Forelimb muscle (tissue), 1 donor: ENCODE measurements around the gene ABLIM2. TPM values are rescaled to one million over a fixed set of nuclear protein-coding genes. Genes with fewer than 3 reads are reported as not detected.

Experiments used
- DNase-seq: peaks from one replicate; pipeline ENCODE4 v3.0.0-alpha.2; 2013; ENCODE audit warnings: low read depth
- polyA plus RNA-seq: library from polyadenylated mRNA; unstranded; fragments of 120-200 nt; gene quantifications from one replicate; pipeline ENCODE4 v1.2.1, GENCODE V29; 2013; ENCODE audit not compliant: insufficient read length

ABLIM2 gene
- polyA plus RNA-seq, 1 donor, result 17.0 TPM

- DNase-seq, result no peak
These were observed 34.4 kb upstream of the ABLIM2 start for GRCh38 chr4:8192748-8193738.

DNA sequence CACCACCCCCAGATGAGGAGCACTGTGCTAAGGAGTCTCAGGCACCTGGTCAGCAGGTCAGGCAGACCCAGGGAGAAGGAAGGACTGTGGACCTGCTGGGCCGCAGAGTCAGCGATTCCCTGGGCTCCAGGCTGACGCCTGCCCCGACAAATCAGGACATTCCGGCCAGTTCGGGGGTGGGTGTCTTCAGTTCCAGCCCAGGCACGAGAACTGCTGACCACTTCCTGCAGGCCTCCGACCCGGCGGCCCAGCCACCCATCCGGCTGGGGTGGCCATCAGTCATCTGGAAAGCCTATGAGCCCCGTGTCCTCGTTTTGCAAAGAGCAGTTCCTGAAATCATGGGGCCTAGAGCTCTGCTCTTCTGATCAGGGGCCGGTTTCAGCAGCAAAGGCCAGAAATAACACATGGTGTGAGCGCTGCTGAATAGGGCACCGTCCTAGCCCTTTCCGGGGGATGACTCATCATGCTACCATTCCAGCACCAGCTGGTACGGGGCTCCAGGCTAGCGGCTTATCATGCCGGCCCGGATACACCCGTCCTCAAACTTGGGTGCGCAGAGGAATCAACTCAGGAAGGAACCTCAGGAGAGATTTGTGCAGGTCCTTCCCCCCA, 32.6 kb upstream of the ABLIM2 start:
- no peak for DNase-seq

DNA sequence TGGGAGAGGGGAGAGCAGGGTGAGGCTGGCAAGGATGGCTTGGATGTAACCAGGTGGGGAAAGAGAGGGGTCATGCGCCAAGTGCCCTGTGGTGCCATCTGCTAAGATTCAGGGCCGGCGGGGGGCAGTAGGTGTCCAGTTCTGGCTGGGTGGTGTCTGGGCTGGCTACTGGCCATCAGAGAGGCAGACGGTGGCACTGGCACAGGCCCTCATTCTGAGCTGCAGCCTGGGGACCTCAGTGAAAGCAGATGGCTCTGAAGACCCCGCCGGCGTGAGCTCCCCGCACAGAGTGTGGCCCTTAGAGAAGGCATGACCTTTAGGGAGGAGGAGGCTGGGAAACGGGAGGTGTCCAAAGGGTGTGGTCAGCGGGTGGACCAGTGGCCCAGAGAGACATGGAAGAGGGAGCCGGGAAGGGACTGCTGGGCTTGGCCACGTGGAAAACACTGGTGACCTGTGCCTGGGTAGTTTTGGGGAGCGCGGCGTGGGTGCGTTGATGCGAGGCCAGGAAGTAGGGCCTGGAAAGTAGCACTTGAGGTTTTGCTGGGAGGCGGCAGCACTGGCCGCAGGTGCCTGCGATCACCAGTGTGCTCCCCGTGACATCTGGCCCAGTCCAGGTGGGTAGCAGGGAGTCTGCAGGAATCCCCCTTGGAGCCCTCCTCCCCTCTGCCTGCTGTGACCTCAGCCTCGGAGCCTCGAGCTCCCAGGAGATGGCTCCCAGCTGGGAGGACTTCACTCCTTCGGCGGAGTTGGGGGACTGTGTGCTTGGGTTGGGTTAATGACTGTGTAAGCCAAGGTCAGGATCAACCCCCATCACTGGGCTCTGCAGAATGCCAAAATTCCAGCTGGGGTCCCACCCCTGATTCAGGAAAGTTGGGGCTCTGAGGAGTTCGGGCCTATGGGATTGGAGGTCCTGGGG, 31.2 kb upstream of the ABLIM2 start:
- no peak for DNase-seq

DNA sequence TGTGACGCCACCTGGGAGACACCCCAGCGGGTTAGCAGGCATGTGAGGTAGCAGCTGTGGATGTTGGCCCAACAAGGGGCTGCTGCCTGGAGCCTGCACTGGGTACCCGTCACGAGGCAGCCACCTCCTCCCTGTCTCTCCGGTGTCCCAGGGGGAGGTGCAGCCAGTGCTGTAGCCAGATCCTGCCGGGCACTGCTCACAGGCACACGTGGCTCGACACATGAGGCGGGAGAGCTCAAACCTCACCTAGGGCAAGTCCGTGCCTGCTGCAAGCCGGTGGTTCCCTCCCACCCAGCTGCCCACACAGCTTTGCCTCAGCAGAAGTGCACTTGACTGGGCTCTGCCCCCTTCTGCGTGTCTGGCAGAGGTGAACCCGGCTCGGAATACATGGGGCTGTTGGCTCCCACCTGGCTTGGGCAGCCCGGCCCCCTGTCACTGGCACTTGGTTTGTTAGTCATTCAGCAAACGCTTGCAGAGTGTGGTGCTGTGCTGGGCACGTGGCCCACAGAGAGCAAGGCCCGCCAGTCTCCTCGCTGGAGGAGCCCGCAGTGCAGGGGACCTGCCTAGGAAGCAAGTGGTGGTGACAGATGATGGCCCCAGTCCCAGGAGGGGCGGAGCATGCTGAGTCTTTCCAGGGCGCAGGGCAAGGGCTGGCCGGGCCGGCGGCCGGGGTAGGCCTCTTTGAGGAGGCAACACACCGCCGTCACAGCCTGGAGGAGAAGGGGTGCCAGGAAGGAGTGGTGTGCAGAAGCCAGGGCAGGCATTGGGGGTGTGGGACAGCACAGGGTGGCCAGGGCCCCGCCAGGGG, 30.3 kb upstream of the ABLIM2 start:
- DNase-seq, result no peak

DNA sequence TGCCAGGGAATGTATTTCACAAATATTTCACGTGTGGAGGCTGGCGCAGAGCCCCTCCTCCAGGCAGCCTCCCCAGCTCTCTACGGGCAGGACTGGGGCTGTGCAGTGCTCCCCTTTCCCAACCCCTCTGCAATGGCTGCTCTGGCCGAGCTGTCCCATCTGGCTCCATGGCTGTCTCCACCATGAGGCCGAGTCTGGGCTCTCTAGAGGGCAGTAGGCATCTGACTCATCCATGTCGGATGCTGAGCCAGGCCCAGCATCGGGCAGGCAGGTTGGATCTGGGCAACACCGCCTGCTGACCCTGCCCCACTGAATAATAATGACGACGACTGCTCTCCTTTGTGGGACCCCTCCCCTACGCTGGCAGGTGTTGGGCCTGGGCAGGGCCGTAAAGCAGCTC, 29.5 kb upstream of the ABLIM2 start:
- no peak for DNase-seq

- no peak for DNase-seq
These were observed 27.3 kb upstream of the ABLIM2 start for GRCh38 chr4:8185930-8186329.

GRCh38 chr4:8185295-8185694, 26.7 kb upstream of the ABLIM2 start:
- no peak for DNase-seq

DNA sequence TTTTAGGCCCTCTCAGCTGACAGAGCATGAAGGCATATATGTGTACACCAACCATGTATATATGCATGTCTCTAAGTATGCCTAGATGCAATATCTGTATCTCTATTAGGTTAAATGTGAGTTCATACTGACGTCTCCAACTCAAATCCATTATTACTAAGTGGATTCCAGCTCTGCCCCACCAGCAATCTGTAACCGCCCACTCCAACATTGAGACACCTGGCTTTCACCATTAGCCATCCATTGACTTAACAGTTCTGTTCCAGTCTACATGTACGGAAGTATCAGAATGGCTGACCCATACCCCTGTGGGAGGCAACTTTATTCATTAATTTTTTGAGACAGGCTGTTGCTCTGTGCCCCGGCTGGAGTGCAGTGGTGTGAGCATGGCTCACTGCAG, 25.4 kb upstream of the ABLIM2 start:
- DNase-seq, result no peak

- DNase-seq, result no peak
These were observed 24.5 kb upstream of the ABLIM2 start for GRCh38 chr4:8182858-8183725.

DNA sequence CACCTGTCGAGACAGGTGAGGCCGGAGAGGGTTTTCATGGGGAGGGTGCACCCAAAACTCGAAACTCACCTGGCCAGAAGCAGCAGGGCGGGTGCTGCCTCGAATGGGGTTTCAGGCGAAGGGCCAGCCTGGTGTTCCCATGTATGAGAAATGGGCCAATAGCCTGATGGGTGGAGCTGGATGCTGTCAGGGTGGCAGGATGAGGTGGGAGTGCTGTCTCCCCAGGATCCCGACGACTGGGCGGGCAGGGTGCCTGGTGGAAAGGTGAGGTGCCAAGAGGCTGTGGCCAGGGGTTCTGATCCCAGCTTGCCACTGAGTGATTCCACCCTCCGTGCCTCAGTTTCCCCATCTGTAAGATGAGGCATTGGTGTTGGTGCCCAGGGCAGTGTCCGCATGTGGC, 23.7 kb upstream of the ABLIM2 start:
- DNase-seq, result no peak

DNA sequence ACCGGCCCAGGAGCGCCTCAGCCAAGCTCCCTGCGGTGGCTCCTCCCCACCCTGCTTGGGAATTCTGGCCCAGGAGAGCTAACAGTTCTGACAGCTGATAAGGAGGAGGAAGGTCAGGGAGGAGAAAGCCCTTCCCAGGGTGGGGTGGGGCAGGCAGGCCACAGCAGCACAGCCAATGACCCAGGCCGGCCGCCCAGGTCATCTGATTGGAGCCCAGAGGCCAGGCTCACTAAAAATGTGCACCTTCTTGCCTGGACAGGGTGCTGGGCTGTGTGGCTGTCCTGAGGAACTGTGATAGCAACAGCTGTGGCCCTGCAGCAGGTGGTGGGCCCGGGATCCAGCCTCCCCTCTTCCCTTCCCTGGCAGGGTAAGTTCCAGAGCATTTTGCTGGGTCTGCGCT, 23.2 kb upstream of the ABLIM2 start:
- DNase-seq, result no peak

- DNase-seq, result no peak
These were observed 22.5 kb upstream of the ABLIM2 start for GRCh38 chr4:8181119-8181518.

DNA sequence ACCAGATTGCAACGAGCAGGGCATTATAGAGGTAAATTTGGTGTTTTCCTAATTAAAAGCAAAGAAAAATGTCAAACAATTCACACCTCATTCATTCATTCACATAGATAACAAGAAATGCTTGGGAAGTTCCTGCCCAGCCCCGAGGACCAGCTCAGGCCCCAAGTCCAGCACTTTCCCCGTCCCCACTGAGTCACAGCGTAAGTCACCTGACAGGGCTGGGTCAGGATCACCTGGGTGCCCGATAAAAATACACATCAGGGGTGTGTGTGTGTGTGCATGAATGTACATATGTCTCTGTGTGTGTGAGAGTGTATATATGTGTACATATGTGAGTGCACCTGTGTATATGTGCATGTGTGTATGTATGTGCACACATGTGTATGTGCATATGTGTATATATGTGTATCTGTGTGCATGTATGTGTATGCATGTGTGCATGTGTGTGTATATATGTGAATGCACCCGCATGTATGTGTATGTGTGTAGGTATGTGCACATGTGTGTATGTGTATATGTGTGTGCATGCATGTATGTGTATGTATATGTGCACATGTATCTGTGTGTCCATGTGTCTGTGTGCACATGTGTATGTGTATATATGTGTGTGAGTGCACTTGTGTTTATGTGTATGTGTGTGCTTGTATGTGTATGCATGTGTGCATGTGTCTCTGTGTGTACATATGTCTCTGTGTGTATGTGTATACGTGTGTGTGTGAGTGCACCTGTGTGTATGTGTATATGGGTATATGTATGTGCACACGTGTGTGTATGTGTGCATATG, 21.9 kb upstream of the ABLIM2 start:
- DNase-seq, result no peak

- DNase-seq, result no peak
These were observed 21.2 kb upstream of the ABLIM2 start for GRCh38 chr4:8179771-8180170.

DNA sequence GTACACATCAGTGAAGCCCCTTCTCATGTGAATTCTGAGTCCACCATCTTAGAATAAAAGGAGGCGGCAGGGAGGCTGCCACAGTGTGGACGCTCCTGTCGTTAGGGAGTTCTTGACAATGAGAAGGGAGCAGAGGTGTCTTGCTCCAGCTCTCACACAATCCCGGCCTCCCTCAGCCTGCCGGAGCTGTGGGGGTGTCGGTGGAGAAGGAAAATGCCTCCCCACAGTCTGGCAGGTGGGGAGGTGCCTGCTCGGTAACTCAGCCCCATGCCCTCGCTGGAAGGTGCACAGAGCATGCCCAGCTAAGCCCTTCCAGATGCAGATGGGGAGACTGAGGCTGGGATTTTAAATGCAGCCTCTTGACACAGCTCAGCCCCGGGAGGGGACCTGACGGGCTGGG, 20.5 kb upstream of the ABLIM2 start:
- DNase-seq, result no peak

- no peak for DNase-seq
These were observed 19.3 kb upstream of the ABLIM2 start for GRCh38 chr4:8177956-8178355.

- no peak for DNase-seq
These were observed 18.9 kb upstream of the ABLIM2 start for GRCh38 chr4:8177552-8177951.

- no peak for DNase-seq
These were observed 18.2 kb upstream of the ABLIM2 start for GRCh38 chr4:8176547-8177399.
